B cell (primary cell): ENCODE measurements around the gene DGKB. TPM values are rescaled to one million over a fixed set of nuclear protein-coding genes. Genes with fewer than 3 reads are reported as not detected.

Experiments
- ATAC-seq: fragments of 200-7000 bp; cut with Tn5 transposase; one replicate; pipeline ENCODE4 v1.10.0; 2021; ENCODE audit warnings: low read depth, mild to moderate bottlenecking, moderate number of reproducible peaks, moderate library complexity
- CTCF ChIA-PET: fragments of 350-600 bp; sonication (Branson Sonifier 250); formaldehyde crosslinking; loops from one replicate; lab custom pipeline; 2021; ENCODE audit warnings: antibody characterized with exemption, inconsistent platforms; lab: Charles Lee
- POLR2A ChIA-PET: fragments of 350-600 bp; sonication (Branson Sonifier 250); formaldehyde crosslinking; loops from one replicate; lab custom pipeline; 2021; ENCODE audit warnings: antibody characterized with exemption; lab: Charles Lee
- DNase-seq: peaks from one replicate; pipeline ENCODE4 v3.0.0; 2013
- H2AFZ ChIP-seq: 2 replicates; pipeline ENCODE4 v1.6.1; 2012; ENCODE audit warnings: mild to moderate bottlenecking, low read depth, low read length; ENCODE audit not compliant: insufficient read depth, poor library complexity, severe bottlenecking
- H3K27ac ChIP-seq, 2 donors: 1 replicate in 1 of 2; 2 replicates in 1 of 2; pipeline ENCODE4 v1.5.1; 2012 to 2013; ENCODE audit warnings: low read length in 2 of 2, mild to moderate bottlenecking in 2 of 2, moderate library complexity in 1 of 2
- H3K27me3 ChIP-seq, 4 experiments: fragments of 200-600 bp in 1 of 4; sonication (generic) in 1 of 4; replicated peaks in 1 of 4; 1 replicate in 2 of 4; 2 replicates in 2 of 4; pipeline versions ENCODE4 v1.6.1 to v1.7.0; 2013 to 2016; ENCODE audit warnings: low read length in 3 of 4, mild to moderate bottlenecking in 2 of 4, mixed read lengths in 1 of 4, moderate library complexity in 1 of 4; ENCODE audit not compliant: insufficient read depth in 4 of 4, control insufficient read depth in 3 of 4; ENCODE audit errors: control extremely low read depth in 1 of 4
- H3K36me3 ChIP-seq, 2 experiments: replicated peaks in 1 of 2; 1 replicate in 1 of 2; 2 replicates in 1 of 2; pipeline versions ENCODE4 v1.6.1 to v1.7.1; 2013; ENCODE audit warnings: low read length in 1 of 2; ENCODE audit not compliant: insufficient read depth in 2 of 2, control insufficient read depth in 1 of 2; ENCODE audit errors: control extremely low read depth in 1 of 2, extremely low read depth in 1 of 2
- H3K4me1 ChIP-seq, 2 donors: fragments of 200-600 bp in 1 of 2; sonication (generic) in 1 of 2; 1 replicate in 1 of 2; 2 replicates in 1 of 2; pipeline versions ENCODE4 v1.5.1 to v1.6.1; 2013 to 2017; ENCODE audit warnings: low read length in 2 of 2; ENCODE audit not compliant: control insufficient read depth in 2 of 2, insufficient read depth in 2 of 2
- H3K4me2 ChIP-seq: replicated peaks from 2 replicates; pipeline ENCODE3; 2012; ENCODE audit warnings: mild to moderate bottlenecking, low read depth, low read length; ENCODE audit not compliant: poor library complexity, severe bottlenecking
- H3K4me3 ChIP-seq, 5 experiments: fragments of 200-600 bp in 1 of 5; sonication (generic) in 1 of 5; 1 replicate in 3 of 5; 2 replicates in 2 of 5; pipeline versions ENCODE4 v1.5.1 to v1.7.0; 2011 to 2016; ENCODE audit warnings: low read length in 4 of 5, mild to moderate bottlenecking in 4 of 5, low read depth in 2 of 5, control low read depth in 1 of 5, moderate library complexity in 1 of 5; ENCODE audit not compliant: insufficient read depth in 1 of 5; ENCODE audit errors: control extremely low read depth in 1 of 5, extremely low read depth in 1 of 5
- H3K79me2 ChIP-seq: fragments of 200-600 bp; sonication (generic); one replicate; pipeline ENCODE4 v1.6.0; 2016; ENCODE audit warnings: low read length; ENCODE audit not compliant: control insufficient read depth, insufficient read depth
- H3K9ac ChIP-seq: fragments of 200-600 bp; sonication (generic); 2 replicates; pipeline ENCODE4 v1.6.1; 2017; ENCODE audit warnings: mild to moderate bottlenecking, low read length, moderate library complexity
- H3K9me3 ChIP-seq, 3 donors: one replicate each; pipeline versions ENCODE4 v1.6.1 to v1.7.1; 2013; ENCODE audit warnings: low read length in 2 of 3; ENCODE audit not compliant: control insufficient read depth in 2 of 3, insufficient read depth in 1 of 3; ENCODE audit errors: control extremely low read depth in 1 of 3
- H4K20me1 ChIP-seq: 2 replicates; pipeline ENCODE4 v1.6.0; 2012; ENCODE audit warnings: mild to moderate bottlenecking, low read length; ENCODE audit not compliant: insufficient read depth, control insufficient read depth, poor library complexity, severe bottlenecking
- H3K27ac Mint-ChIP-seq: one replicate; pipeline ENCODE4 v1.8.0; 2021; ENCODE audit warnings: mixed read lengths
- H3K27me3 Mint-ChIP-seq: one replicate; pipeline ENCODE4 v1.8.0; 2021; ENCODE audit warnings: mixed read lengths
- H3K4me1 Mint-ChIP-seq: one replicate; pipeline ENCODE4 v1.8.0; 2021; ENCODE audit warnings: mixed read lengths
- H3K4me3 Mint-ChIP-seq: one replicate; pipeline ENCODE4 v1.8.0; 2021; ENCODE audit warnings: mixed read lengths
- H3K9me3 Mint-ChIP-seq: one replicate; pipeline ENCODE4 v1.8.0; 2022; ENCODE audit warnings: mixed read lengths; ENCODE audit not compliant: insufficient read depth
- CTCF ChIP-seq: fragments of 200-600 bp; IDR thresholded peaks from one replicate; pipeline ENCODE4 v1.8.0; 2022; ENCODE audit warnings: antibody characterized with exemption, mild to moderate bottlenecking
- EZH2 ChIP-seq: IDR thresholded peaks from 2 replicates; pipeline ENCODE4 v1.6.1; 2012; ENCODE audit warnings: borderline replicate concordance, low read depth, mild to moderate bottlenecking, moderate library complexity, low read length; ENCODE audit not compliant: insufficient read depth, poor library complexity, severe bottlenecking
- WGBS: methylation state at CpG from one replicate; pipeline ENCODE4 v1.1.5; 2013; ENCODE audit warnings: missing lambda C conversion rate; ENCODE audit not compliant: insufficient coverage; 5-methylcytosine and 5-hydroxymethylcytosine counted together
- intact Hi-C: fragments of 100-400 bp; cut with micrococcal nuclease; formaldehyde crosslinking; loops from one replicate; pipeline ENCODE4 v1.10.0; 2022
- polyA plus RNA-seq: library from polyadenylated mRNA; depleted of rRNA; stranded (reverse); fragments of >200 nt; gene quantifications from 2 replicates; pipeline ENCODE4 v1.2.3, GENCODE V29; 2012
- total RNA-seq, 2 donors: library from RNA; stranded (reverse); fragments of 120-200 nt in 1 of 2; gene quantifications; 1 replicate in 1 of 2; 2 replicates in 1 of 2; pipeline versions ENCODE4 v1.2.3 to v1.2.4, GENCODE V29; 2013 to 2022

The DGKB gene
- total and polyA plus RNA-seq, 2 donors (not counting 1 experiment from before 2014, with no cell fraction given) = not detected

GRCh38 chr7:14436878-14437277 is 465.7 kb downstream of the DGKB start:
- H2AFZ ChIP-seq = no peak overlapping the region
- no peaks in the 10 kb centered on the region for H3K27me3 ChIP-seq
- no peaks in the 10 kb centered on the region for H3K27me3 Mint-ChIP-seq
- no peak for DNase-seq
- no CpG with 5 or more reads among the region's 2 CpGs for WGBS
- H3K9ac ChIP-seq = no peak overlapping the region
- H3K79me2 ChIP-seq = no peaks in the 10 kb centered on the region
- no peaks in the 10 kb centered on the region for H3K4me1 Mint-ChIP-seq
- H3K9me3 ChIP-seq = peaks cover 0 to 2% (median 0%) of the 10 kb centered on the region in 3 donors
- ChIA-PET POLR2A (no interaction called here), CTCF (no interaction called here)
- H3K4me3 Mint-ChIP-seq = no peak overlapping the region
- H3K4me3 ChIP-seq = no peak overlapping the region
- no peak for ATAC-seq
- peaks cover 2% of the 10 kb centered on the region for H3K9me3 Mint-ChIP-seq
- no peak overlapping the region for H3K27ac ChIP-seq
- no peak overlapping the region for H3K27ac Mint-ChIP-seq
- no peaks in the 10 kb centered on the region for H3K36me3 ChIP-seq
- TF ChIP-seq EZH2 (no peak), CTCF (no peak)
- intact Hi-C loops = no loop called here
- H3K4me2 ChIP-seq = no peak overlapping the region
- H3K4me1 ChIP-seq = no peaks in the 10 kb centered on the region
- no peaks in the 10 kb centered on the region for H4K20me1 ChIP-seq

- H3K9ac ChIP-seq = no peak overlapping the region
- intact Hi-C loops = no loop called here
- Mint-ChIP-seq H3K27me3 (no peaks in the 10 kb centered on the region), H3K4me1 (no peaks in the 10 kb centered on the region), H3K4me3 (no peak overlapping the region), H3K27ac (no peak overlapping the region), H3K9me3 (peaks cover 3% of the 10 kb centered on the region)
- H3K4me2 ChIP-seq = no peak overlapping the region
- ATAC-seq (no peak), DNase-seq (no peak)
- no peak overlapping the region for H3K27ac ChIP-seq
- H3K27me3 ChIP-seq = no peaks in the 10 kb centered on the region
- POLR2A ChIA-PET = no interaction called here
- no peak overlapping the region for H3K4me3 ChIP-seq
- no peaks in the 10 kb centered on the region for H3K36me3 ChIP-seq
- no peaks in the 10 kb centered on the region for H4K20me1 ChIP-seq
- no peak overlapping the region for H2AFZ ChIP-seq
- CTCF ChIA-PET = no interaction called here
- WGBS = 94% methylated on average over 2 of the region's 2 CpGs
- H3K9me3 ChIP-seq = peaks cover 0 to 2% (median 0%) of the 10 kb centered on the region in 3 donors
- TF ChIP-seq EZH2 (no peak), CTCF (no peak)
- no peaks in the 10 kb centered on the region for H3K79me2 ChIP-seq
- no peaks in the 10 kb centered on the region for H3K4me1 ChIP-seq
These were observed 469.6 kb downstream of the DGKB start for GRCh38 chr7:14432924-14433323.
